Measurements from ENCODE around the gene PLCH2. TPM values are rescaled to one million over a fixed set of nuclear protein-coding genes. Genes with fewer than 3 reads are reported as not detected.

PLCH2 gene
- total and polyA plus RNA-seq, 10 of the 15 experiments (the other 5 are each of a cell fraction or from before 2014, with no cell fraction given): 0.03 to 0.73 (median 0.24) TPM; not detected in 3

GRCh38 chr1:2525920-2526823 lies 50.1 kb downstream of the PLCH2 start, which contains the start of gene PANK4 (continued):
- no peak for TF ChIP-seq BCLAF1 (IDR thresholded peaks at IDR 0.05)
- TF ChIP-seq ATF3 (IDR thresholded peaks at IDR 0.05; ENCODE audit: borderline replicate concordance, extremely low read depth, low read depth, low read length): peak; percentile 67; the same call in 1 of the 2 replicates
- no peak for TF ChIP-seq ZNF687 (IDR thresholded peaks at IDR 0.05)
- no peak for TF ChIP-seq REST (IDR thresholded peaks at IDR 0.05; ENCODE audit: low read depth, low read length)
- no peak for TF ChIP-seq MYC (IDR thresholded peaks at IDR 0.05; ENCODE audit: insufficient read depth, insufficient read length, insufficient replicate concordance, low read length, severe bottlenecking)
- no peak for TF ChIP-seq ETV6 (conservative IDR thresholded peaks at IDR 0.05 in 1 of 2, IDR thresholded peaks at IDR 0.05 in 1 of 2; ENCODE audit: borderline replicate concordance in 1 of 2, low read depth in 1 of 2)
- no peak for TF ChIP-seq CBX3 (IDR thresholded peaks at IDR 0.05; ENCODE audit: borderline replicate concordance, low read depth)
- no peak for TF ChIP-seq MLLT1 (IDR thresholded peaks at IDR 0.05)
- peak; percentile 22; the same call in 1 of the 2 replicates for TF ChIP-seq SIN3A (IDR thresholded peaks at IDR 0.05; ENCODE audit: low read depth, low read length)
- no peak for TF ChIP-seq USF2 (IDR thresholded peaks at IDR 0.05; ENCODE audit: borderline replicate concordance, low read depth, low read length)
- TF ChIP-seq YBX1 (IDR thresholded peaks at IDR 0.05): no peak
- peak; percentile 94 for TF ChIP-seq TARDBP (IDR thresholded peaks at IDR 0.05; ENCODE audit: borderline replicate concordance)
- TF ChIP-seq MEF2B (IDR thresholded peaks at IDR 0.05; ENCODE audit: partially characterized antibody, poor library complexity, severe bottlenecking): no peak

Data from GM12878 (cell line).